Lower lobe of right lung (tissue), 2 donors: ENCODE measurements around the gene BCL7C. TPM values are rescaled to one million over a fixed set of nuclear protein-coding genes. Genes with fewer than 3 reads are reported as not detected.
A peak's percentile ranks its signal among the peaks of the same experiment; 100 is the strongest.
"Not testable (repeated sequence)": the region's sequence is repeated elsewhere in the genome, so short reads cannot be mapped to it uniquely, and the experiment has no call there.

Experiments
- ATAC-seq, 2 donors: fragments of 200-7000 bp; cut with Tn5 transposase; one replicate each; pipeline ENCODE4 v1.9.1; 2020 to 2022; ENCODE audit warnings: mild to moderate bottlenecking in 2 of 2, moderate library complexity in 2 of 2
- DNase-seq: peaks from one replicate; pipeline ENCODE4 v3.0.0-alpha.2; 2020
- H3K27ac ChIP-seq: fragments of 200-600 bp; one replicate; pipeline ENCODE4 v1.8.0; 2022
- H3K27me3 ChIP-seq: fragments of 200-600 bp; one replicate; pipeline ENCODE4 v1.8.0; 2022; ENCODE audit warnings: low read depth
- H3K36me3 ChIP-seq: fragments of 200-600 bp; one replicate; pipeline ENCODE4 v1.8.0; 2022; ENCODE audit warnings: mild to moderate bottlenecking
- H3K4me1 ChIP-seq: fragments of 200-600 bp; one replicate; pipeline ENCODE4 v1.8.0; 2022
- H3K4me3 ChIP-seq: fragments of 200-600 bp; one replicate; pipeline ENCODE4 v1.8.0; 2022; ENCODE audit warnings: mild to moderate bottlenecking
- H3K9me3 ChIP-seq: fragments of 200-600 bp; one replicate; pipeline ENCODE4 v1.8.0; 2022
- intact Hi-C: fragments of 100-400 bp; cut with DNase I; formaldehyde crosslinking; loops from one replicate; pipeline ENCODE4 v1.11.0; 2022
- long read RNA-seq: library from polyadenylated mRNA; unstranded; transcript quantifications from one replicate; pipeline ENCODE4 v2.0.0, GENCODE V29; 2021
- total RNA-seq: library from RNA; stranded (reverse); fragmentation: NEBNext Ultra II Directional; extraction: Animal tissue kit (Norgen Biotek cat#: 25700); gene quantifications from one replicate; pipeline ENCODE4 v1.2.1, GENCODE V29; 2021
- TF ChIP-seq, protein P1 (sequence below): fragments of 200-600 bp; IDR thresholded peaks from one replicate; pipeline ENCODE4 v1.8.0; 2022; ENCODE audit warnings: antibody characterized with exemption, mild to moderate bottlenecking
- donor health status: DM: no; HTN: yes; CAD: no; lungs with severe emphysema.

Gene BCL7C
- total RNA-seq = 23.3 TPM
- long read RNA-seq, transcript BCL7C-201 (6 exons, 1,740 nt) = major isoform, 56 of 80 reads
- long read RNA-seq, transcript BCL7C-203 (6 exons, 1,603 nt) = minor isoform, 13 of 80 reads
- long read RNA-seq, partial matches to known transcripts = 4 of 80 reads
- long read RNA-seq, other reads (novel, unspliced or antisense) = 6 of 80 reads

DNA sequence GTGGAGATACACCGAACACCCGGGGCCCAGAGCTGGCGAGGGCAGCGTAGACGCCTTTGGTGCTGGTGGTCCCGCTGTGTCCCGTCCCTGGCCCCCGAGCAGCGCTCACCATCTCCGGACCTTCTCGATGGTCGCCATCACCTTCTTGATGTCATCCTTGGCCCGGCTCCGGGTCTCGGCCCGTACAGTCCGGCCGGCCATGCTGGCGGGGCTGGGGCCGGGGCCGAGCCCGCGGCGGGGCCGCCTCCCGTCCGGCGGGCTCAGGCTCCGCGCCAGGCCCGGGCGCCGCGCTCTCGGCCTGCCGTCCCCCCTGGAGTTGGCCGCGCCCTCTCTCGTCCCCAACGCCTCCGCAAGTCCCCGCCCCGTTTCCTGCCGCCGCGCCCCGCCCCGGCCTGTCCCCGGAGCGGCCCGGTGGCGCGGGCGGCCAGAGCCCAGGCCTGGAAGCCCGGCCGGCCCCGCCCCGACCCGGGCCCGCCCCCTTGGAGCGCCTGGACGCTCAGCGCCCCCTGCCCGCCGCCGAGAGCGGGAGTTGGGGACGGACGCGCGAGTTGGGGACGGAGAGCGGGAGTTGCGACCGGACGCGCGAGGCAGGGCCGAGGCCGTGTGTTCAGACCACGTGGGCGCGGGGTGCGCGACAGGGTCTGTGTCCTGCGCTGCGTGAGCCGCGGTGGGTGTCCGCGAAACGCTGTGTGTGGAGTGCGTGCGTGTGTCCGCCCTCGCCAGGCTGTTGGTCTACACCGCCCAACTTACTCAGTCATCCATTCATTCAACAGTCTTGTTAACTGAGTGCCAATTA, at the start of gene BCL7C:
TSS of gene BCL7C (minus strand) at position 334 of the 796 bp plus-strand sequence. CDS start at position 201, 133 bp downstream.
- ATAC-seq = peak; percentile 88 to 93
- H3K4me1 ChIP-seq = peaks cover 43% of the 10 kb centered on the region
- H3K9me3 ChIP-seq = no peaks in the 10 kb centered on the region
- TF ChIP-seq, protein P1, sequence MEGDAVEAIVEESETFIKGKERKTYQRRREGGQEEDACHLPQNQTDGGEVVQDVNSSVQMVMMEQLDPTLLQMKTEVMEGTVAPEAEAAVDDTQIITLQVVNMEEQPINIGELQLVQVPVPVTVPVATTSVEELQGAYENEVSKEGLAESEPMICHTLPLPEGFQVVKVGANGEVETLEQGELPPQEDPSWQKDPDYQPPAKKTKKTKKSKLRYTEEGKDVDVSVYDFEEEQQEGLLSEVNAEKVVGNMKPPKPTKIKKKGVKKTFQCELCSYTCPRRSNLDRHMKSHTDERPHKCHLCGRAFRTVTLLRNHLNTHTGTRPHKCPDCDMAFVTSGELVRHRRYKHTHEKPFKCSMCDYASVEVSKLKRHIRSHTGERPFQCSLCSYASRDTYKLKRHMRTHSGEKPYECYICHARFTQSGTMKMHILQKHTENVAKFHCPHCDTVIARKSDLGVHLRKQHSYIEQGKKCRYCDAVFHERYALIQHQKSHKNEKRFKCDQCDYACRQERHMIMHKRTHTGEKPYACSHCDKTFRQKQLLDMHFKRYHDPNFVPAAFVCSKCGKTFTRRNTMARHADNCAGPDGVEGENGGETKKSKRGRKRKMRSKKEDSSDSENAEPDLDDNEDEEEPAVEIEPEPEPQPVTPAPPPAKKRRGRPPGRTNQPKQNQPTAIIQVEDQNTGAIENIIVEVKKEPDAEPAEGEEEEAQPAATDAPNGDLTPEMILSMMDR = peak; percentile 37
- H3K27me3 ChIP-seq = no peaks in the 10 kb centered on the region
- intact Hi-C loops = no loop called here
- peaks cover 29% of the 10 kb centered on the region for H3K36me3 ChIP-seq
- peak; percentile 96 for DNase-seq
- peak within 1 kb of the TSS; percentile 90 for H3K27ac ChIP-seq
- peak within 1 kb of the TSS; percentile 88 for H3K4me3 ChIP-seq

DNA sequence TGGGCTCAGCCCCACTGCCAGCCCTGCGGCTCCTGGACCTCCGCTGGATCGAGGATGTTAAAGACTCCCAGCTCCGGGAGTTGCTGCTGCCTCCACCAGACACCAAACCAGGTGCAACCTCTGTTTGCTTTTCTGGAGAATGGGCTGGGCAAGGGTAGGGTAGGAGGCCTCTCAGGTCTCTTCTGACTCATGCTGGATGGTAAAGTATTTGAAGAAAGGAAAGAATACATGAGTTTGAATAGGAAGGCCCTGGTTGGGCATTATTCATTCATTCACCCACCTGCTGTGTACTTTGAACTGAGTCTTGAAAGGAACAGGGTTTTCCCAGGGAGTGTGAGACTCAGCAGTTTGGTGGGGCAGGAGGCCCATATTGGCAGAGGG, 48.5 kb upstream of the BCL7C start:
- no peak overlapping the region for H3K27ac ChIP-seq
- H3K4me1 ChIP-seq = peaks cover 12% of the 10 kb centered on the region
- ATAC-seq (no peak), DNase-seq (no peak)
- no peaks in the 10 kb centered on the region for H3K27me3 ChIP-seq
- intact Hi-C loops = no loop called here
- H3K36me3 ChIP-seq = peaks cover 26% of the 10 kb centered on the region
- no peaks in the 10 kb centered on the region for H3K9me3 ChIP-seq
- TF ChIP-seq, protein P1 = no peak
- no peak overlapping the region for H3K4me3 ChIP-seq

DNA sequence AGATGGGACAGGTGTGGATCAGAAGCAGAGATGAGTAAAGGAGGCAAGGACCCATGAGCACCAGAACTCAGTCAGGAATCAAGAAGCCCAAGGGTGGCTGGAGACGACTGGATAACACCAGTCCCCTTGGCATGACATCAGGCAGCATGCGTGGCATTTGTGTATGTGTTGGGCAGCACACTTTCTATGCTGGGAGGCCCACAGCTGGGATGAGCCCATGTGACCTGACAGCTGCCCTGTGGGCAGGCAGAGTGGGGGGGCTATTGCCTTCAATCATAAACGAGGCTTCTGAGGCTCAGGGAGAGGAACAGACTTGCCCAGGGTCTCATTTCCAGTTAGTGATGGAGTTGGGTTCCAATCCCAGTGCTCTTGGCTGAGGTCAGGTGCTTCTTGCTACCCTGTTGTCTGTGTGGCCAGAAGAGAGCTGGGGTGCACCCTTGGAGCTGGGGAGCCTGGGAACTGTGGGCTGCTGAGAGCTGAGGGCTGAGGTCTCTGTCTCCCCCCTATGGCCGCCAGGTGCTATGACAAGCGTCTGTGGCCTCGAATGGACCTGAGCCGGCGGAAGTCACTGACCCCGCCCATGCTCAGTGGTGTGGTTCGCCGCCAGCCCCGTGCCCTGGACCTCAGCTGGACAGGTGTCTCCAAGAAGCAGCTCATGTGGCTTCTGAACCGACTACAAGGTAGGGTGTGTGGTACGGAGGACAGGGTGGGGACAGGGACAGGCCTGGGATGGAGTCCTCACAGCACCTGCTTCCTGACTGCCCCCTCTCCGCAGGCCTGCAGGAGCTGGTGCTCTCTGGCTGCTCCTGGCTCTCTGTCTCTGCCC, 47.9 kb upstream of the BCL7C start:
- no peak overlapping the region for H3K27ac ChIP-seq
- H3K27me3 ChIP-seq = no peaks in the 10 kb centered on the region
- TF ChIP-seq, protein P1 = peak; percentile 87
- H3K9me3 ChIP-seq = no peaks in the 10 kb centered on the region
- DNase-seq (peak; percentile 90), ATAC-seq (peak; percentile 96 to 97)
- H3K4me3 ChIP-seq = no peak overlapping the region
- intact Hi-C loops = no loop called here
- peaks cover 28% of the 10 kb centered on the region for H3K36me3 ChIP-seq
- peaks cover 12% of the 10 kb centered on the region for H3K4me1 ChIP-seq

DNA sequence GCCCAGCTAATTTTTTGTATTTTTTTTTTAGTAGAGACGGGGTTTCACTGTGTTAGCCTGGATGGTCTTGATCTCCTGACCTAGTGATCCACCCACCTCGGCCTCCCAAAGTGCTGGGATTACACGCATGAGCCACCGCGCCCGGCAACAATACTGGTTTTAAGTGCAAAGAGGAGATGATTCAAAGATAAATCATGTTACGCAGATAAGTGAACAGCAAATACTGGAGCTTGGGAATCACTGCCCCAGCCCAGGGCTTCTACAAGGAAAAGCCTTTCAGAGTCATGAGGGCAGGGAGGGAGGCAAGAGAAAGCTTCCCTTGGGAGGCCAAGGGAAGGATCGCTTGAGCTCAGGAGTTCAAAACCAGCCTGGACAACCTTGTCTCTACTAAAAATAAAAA, 45.7 kb upstream of the BCL7C start:
- DNase-seq, H3K9me3 ChIP-seq, H3K27me3 ChIP-seq, intact Hi-C loops, H3K4me3 ChIP-seq, H3K27ac ChIP-seq, ATAC-seq: not testable (repeated sequence)
- H3K36me3 ChIP-seq = peaks cover 25% of the 10 kb centered on the region
- peaks cover 12% of the 10 kb centered on the region for H3K4me1 ChIP-seq

DNA sequence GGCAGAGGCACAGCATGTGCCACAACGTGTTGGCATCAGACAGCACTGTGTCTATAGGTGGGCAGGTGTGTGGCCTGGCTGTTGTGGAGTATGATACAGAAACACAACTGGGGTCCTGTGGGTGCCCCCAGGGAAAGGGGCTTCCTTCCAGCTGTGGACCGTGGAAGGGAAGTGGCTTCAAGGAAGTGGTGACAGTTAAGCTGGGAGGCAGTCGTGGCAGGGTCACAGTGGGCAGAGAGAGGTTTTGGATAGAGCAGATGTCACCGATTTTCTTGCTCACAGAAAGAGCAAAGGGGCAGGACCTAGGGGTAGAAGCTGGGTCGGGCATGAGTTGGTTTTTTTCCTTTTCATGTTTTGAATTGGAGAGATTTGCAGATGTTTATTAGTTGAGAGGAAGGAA, 43.8 kb upstream of the BCL7C start:
- TF ChIP-seq, protein P1 = no peak
- ATAC-seq (no peak), DNase-seq (no peak)
- H3K27me3 ChIP-seq = no peaks in the 10 kb centered on the region
- peaks cover 12% of the 10 kb centered on the region for H3K4me1 ChIP-seq
- peaks cover 21% of the 10 kb centered on the region for H3K36me3 ChIP-seq
- no peaks in the 10 kb centered on the region for H3K9me3 ChIP-seq
- no peak overlapping the region for H3K27ac ChIP-seq
- intact Hi-C loops = no loop called here
- no peak overlapping the region for H3K4me3 ChIP-seq
